DMS114 treated with DMSO at 0.1 percent for 48 hours (cell line): ENCODE results near the gene NCLN.
"Not testable (repeated sequence)": the region's sequence is repeated elsewhere in the genome, so short reads cannot be mapped to it uniquely, and the experiment has no call there.

Source experiments
- DNase-seq: peaks from one replicate; lab custom pipeline; 2025; ENCODE audit not compliant: unreplicated experiment; lab: John Stamatoyannopoulos, UW

Gene NCLN

GRCh38 chr19:3224346-3225168, 38.8 kb downstream of the NCLN start, which contains the start of gene CELF5:
Gene CELF5, plus strand, starts transcription at chr19:3224661. Its CDS starts 79 bp downstream, at chr19:3224740.
- DNase-seq = no peak

DNA sequence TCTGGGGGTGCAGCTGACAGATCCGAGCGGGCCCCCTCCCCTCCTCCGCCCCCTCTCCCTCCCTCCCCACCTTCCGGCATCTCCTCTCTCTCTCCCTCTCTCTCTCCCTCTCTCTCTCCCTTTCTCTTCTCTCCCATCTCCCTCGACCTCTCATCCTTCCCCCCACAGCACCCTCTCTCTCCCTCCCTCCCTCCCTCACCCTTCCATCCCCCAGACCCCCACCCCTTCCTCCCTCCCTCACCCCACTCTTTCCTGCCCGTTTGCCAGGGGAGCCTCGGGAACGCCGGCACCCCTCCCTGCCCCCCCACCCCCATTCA, 39.4 kb downstream of the NCLN start:
- DNase-seq = no peak

GRCh38 chr19:3225677-3226093, 40.0 kb downstream of the NCLN start:
- DNase-seq = no peak

DNA sequence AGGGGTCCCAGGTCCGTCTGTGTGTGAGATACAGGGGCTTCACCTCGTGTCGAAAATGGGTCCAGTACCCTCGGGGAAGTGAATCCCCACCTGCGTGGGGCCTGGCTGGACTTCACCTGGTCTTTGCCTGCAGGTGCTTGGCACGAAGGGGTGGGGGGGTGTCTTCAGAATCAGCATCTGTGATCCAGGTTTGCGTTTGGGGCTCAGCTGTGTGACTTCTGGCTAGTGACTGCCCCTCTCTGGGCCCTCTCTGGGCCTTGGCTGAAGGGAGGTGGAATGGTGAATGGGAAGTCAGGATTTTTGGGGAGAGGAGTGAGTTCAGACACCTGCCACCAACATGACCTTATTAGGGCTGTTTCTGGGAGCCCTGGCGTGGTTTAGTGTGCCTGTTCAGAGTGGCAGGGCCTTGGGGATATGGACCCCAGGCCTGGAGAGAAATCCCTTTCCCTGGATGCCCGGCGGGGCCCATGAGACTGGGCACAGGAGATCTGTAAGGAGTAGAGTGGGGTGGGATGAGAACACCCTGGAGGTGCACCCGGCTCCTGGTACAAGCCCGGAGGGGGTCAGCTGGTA, 41.4 kb downstream of the NCLN start:
- no peak for DNase-seq

- DNase-seq = no peak
These were observed 43.6 kb downstream of the NCLN start for GRCh38 chr19:3229346-3229743.

GRCh38 chr19:3229888-3230496, 44.3 kb downstream of the NCLN start:
- no peak for DNase-seq

- DNase-seq = no peak
These were observed 45.6 kb downstream of the NCLN start for GRCh38 chr19:3231288-3231687.

DNA sequence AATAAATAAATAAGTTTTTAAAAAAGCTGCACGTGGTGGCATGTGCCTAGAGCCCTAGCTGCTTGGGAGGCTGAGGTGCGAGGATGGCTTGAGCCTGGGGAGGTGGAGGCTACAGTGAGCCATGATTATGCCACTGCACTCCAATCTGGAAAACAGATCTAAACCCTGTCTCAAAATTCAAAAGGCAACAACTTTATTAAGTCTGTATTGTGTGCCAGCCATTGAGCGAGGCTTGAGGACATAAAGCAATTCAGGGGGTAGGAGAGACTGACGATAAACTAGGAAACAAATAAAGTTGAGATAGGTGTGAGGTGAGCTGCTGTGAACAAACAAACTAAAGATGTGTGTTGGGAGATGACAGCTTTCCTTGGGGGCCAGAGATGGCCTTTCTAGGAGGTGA, 47.4 kb downstream of the NCLN start:
- DNase-seq = no peak

DNA sequence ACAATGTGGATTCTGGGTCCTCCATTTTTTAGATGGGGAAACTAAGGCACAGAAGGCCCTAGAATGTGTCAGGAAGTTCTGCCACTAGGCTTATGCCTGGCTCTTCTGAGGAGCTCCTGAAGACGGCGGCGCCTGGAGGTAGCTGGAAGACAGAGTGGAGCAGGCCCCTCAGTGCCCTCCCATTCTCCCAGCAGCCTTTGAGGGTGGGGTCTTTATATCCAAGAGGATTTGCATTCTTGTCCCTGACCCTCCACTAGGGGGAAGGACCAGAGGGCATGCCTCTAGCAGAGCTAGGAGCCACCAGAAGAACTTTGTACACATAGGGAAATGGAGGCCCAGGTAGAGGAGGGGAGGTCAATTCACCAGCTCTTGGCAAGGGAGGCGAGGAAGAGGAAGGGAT, 48.1 kb downstream of the NCLN start:
- DNase-seq = no peak

DNA sequence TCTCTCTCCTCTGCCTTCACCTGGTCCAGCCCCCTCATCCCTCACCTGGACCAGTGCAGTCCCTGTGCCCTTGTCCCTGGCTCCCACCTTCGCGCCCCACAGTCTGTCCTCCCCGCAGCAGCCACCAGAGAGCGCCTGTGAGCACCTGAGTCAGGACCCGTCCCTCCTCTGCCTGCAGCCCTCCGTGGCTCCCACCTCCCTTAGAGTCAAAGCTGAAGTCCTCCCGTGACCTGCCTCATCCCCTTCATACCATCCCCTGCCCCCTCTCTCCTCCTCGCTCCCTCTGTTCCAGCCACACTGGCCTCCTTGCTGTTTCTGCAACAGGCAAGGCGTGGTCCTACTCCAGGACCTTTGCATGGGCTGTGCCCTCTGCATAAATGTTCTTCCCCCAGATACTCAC, 49.1 kb downstream of the NCLN start:
- no peak for DNase-seq

DNA sequence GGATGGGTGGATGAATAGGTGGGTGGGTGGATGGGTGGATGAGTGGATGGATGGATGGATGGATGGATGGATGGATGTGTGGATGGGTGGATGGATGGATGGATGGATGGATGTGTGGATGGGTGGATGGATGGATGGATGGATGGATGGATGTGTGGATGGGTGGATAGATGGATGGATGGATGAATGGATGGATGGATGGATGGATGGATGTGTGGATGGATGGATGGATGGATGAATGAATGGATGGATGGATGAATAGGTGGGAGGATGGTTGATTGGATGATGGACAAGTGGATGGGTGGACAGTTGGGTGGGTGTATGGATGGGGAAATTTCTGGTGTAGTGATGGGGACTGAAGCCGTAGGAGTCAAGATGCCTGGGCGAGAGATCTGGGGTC, 49.9 kb downstream of the NCLN start:
- DNase-seq = not testable (repeated sequence)

DNA sequence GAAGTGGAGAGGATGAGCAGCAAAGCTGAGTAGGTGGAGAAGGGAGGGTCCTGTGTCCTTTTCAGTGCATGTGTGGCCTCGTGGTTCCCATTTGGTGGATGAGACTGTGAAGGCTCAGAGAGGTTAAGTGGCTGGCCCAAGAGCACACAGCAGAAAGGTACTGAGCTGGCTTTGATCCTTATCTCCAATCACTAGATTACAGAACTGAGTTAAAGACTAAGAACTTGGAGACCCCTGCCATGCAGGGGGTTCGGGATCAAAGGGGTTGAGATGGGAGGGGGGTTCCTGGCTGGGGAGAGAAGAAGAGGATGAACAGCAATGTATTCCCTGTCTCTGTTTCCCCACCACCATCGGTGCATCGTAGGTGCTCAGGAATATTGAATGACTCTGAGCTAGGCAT, 50.5 kb downstream of the NCLN start:
- no peak for DNase-seq

DNA sequence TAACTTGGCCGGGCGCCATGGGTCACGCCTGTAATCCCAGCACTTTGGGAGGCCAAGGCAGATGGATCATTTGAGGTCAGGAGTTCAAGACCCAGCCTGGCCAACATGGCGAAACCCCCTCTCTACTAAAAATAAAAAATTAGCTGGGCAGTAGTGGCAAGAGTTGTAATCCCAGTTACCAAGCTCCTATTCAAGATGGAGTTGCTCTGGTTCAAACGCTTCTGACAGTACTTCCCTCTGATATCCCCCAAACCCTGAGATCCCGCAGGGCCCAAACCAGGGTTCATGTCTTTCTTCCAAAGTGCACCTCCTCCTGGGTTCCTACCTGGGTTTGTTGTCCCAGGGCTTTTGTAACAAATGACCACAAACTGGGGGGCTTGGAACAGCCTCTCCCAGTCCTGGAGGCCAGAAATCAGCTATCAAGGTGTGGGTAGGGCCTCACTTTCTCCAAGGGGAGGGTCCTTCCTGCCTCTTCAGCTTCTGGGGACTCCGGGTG, 52.4 kb downstream of the NCLN start:
- no peak for DNase-seq

DNA sequence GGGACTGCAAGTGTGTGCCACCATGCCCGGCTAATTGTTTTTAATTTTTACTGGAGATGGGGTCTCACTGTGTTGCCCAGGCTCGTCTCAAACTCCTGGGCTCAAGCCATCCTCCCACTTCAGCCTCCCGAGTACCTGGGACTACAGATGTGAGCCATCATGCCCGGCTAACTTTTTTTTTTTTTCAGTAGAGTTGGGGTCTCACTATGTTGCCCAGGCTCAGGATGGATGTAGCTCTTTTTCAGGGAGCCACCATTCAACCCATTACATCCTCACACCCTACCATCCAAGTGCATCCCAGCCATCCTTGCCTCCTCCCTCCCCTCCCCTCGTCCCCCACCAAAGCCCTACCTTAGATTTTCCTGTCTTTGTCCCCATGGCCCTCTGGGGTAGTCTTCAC, 53.6 kb downstream of the NCLN start:
- DNase-seq = no peak

DNA sequence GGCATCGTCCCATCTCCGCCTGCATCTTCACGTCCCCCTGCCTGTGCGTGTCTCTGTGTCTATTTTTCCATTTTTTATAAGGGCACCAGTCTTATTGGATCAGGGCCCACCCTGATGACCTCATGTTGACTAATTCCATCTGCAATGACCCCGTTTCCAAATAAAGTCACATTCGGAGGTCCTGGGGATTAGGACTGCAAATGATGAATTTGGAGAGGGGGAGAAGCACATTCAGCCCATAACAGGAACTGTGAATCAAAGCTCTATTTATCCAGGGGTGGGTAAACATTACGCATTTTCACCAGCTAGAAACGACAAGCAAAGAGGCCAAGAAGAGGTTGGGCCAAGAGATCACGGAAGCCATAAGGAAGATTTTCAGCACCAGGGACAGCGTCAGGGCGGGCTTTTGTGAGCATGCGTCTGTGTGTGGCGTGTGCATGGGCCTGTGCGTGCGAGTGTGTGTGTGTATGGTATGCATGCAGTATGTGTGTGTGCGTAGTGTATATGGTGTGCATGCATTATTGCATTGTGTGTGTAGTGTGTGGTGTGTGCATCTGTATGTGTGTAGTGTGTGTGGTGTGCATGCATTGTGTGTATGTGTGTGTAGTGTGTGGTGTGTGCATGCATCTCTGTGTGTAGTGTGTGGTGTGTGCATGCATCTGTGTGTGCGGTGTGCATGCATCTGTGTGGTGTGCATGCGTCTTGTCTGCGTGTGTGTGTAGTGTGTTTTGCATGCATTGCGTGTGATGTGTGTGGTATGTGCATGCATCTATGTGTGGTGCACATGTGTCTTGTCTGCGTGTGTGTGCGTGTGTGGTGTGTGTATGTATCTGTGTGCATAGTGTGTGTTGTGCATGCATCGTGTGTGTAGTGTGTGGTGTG, 58.3 kb downstream of the NCLN start:
- no peak for DNase-seq

- no peak for DNase-seq
These were observed 59.3 kb downstream of the NCLN start for GRCh38 chr19:3245050-3245449.

GRCh38 chr19:3248728-3249326, 63.1 kb downstream of the NCLN start:
- no peak for DNase-seq

GRCh38 chr19:3249408-3249807, 63.7 kb downstream of the NCLN start:
- no peak for DNase-seq

- no peak for DNase-seq
These were observed 64.9 kb downstream of the NCLN start for GRCh38 chr19:3250675-3251074.

- DNase-seq = no peak
These were observed 65.5 kb downstream of the NCLN start for GRCh38 chr19:3251229-3251628.

DNA sequence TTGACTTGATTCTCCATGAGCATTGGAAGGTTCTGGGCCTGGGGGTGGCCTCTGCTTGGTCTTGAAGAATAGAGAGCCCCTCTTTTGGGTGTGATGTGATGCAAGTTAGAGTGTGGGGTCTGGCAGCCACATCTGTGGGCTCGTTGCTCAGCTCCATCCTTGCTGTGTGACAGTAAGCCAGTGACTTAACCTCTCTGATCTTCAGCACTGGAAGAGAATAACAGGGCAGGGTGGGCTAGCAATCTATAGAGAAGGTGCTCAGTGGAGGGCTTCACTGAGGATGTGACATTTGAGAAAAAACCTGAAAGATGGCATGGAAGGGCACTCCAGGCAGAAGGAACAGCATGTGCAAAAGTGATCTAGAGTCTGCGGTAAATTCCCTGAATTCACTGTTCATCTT, 66.9 kb downstream of the NCLN start:
- DNase-seq = no peak
